ENCODE measurements around the gene MANSC4.
"Not testable (repeated sequence)": the region's sequence is repeated elsewhere in the genome, so short reads cannot be mapped to it uniquely, and the experiment has no call there.

The MANSC4 gene

GRCh38 chr12:27743601-27744000 lies 36.4 kb downstream of the MANSC4 start:
- H3K27ac ChIP-seq (ENCODE audit: low read length), result no peak overlapping the region
- no peaks in the 10 kb centered on the region for H3K4me1 ChIP-seq (ENCODE audit: control insufficient read depth, low read depth, low read length)
- H3K9me3 ChIP-seq (ENCODE audit: control insufficient read depth, low read depth, low read length), result no peaks in the 10 kb centered on the region
- no peak overlapping the region for H3K4me3 ChIP-seq (ENCODE audit: low read length)
- H3K27me3 ChIP-seq (ENCODE audit: control insufficient read depth, insufficient read depth, low read length), result no peaks in the 10 kb centered on the region
- H3K9ac ChIP-seq (ENCODE audit: low read length), result no peak overlapping the region
- H3K36me3 ChIP-seq (ENCODE audit: control insufficient read depth, low read depth, low read length), result peaks cover 11% of the 10 kb centered on the region

DNA sequence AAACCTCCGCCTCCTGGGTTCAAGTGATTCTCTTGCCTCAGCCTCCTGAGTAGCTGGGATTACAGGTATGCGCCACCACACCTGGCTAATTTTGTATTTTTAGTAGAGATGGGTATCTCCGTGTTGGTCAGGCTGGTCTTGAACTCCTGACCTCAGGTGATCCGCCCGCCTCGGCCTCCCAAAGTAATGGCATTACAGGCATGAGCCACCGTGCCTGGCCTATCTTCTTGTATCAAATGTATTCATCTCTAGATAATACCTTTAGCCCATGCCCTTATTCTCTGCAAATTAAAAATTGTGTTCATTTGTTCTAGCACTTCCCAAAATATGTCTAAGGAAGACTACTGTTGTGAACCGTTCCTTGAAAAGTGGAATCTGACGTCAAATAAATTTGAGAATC lies 45.7 kb downstream of the MANSC4 start:
- not testable (repeated sequence) for H3K9me3 ChIP-seq (ENCODE audit: control insufficient read depth, low read depth, low read length); H3K4me1 ChIP-seq (ENCODE audit: control insufficient read depth, low read depth, low read length); H3K27ac ChIP-seq (ENCODE audit: low read length); H3K4me3 ChIP-seq (ENCODE audit: low read length); H3K27me3 ChIP-seq (ENCODE audit: control insufficient read depth, insufficient read depth, low read length); H3K9ac ChIP-seq (ENCODE audit: low read length)
- H3K36me3 ChIP-seq (ENCODE audit: control insufficient read depth, low read depth, low read length), result peaks cover 31% of the 10 kb centered on the region

- no peaks in the 10 kb centered on the region for H3K4me1 ChIP-seq (ENCODE audit: control insufficient read depth, low read depth, low read length)
- no peaks in the 10 kb centered on the region for H3K9me3 ChIP-seq (ENCODE audit: control insufficient read depth, low read depth, low read length)
- H3K27ac ChIP-seq (ENCODE audit: low read length), result no peak overlapping the region
- peaks cover 28% of the 10 kb centered on the region for H3K36me3 ChIP-seq (ENCODE audit: control insufficient read depth, low read depth, low read length)
- H3K9ac ChIP-seq (ENCODE audit: low read length), result no peak overlapping the region
- no peak overlapping the region for H3K4me3 ChIP-seq (ENCODE audit: low read length)
- no peaks in the 10 kb centered on the region for H3K27me3 ChIP-seq (ENCODE audit: control insufficient read depth, insufficient read depth, low read length)
These were observed 46.2 kb downstream of the MANSC4 start for GRCh38 chr12:27733791-27734190.

GRCh38 chr12:27733052-27733656 lies 46.9 kb downstream of the MANSC4 start:
- Histone ChIP-seq H3K4me1 (ENCODE audit: control insufficient read depth, low read depth, low read length) (no peaks in the 10 kb centered on the region), H3K4me3 (ENCODE audit: low read length) (no peak overlapping the region), H3K36me3 (ENCODE audit: control insufficient read depth, low read depth, low read length) (peaks cover 31% of the 10 kb centered on the region), H3K9me3 (ENCODE audit: control insufficient read depth, low read depth, low read length) (no peaks in the 10 kb centered on the region), H3K27me3 (ENCODE audit: control insufficient read depth, insufficient read depth, low read length) (no peaks in the 10 kb centered on the region), H3K9ac (ENCODE audit: low read length) (no peak overlapping the region), H3K27ac (ENCODE audit: low read length) (no peak overlapping the region)

- Histone ChIP-seq H3K36me3 (ENCODE audit: control insufficient read depth, low read depth, low read length) (peaks cover 27% of the 10 kb centered on the region), H3K27me3 (ENCODE audit: control insufficient read depth, insufficient read depth, low read length) (no peaks in the 10 kb centered on the region), H3K9ac (ENCODE audit: low read length) (no peak overlapping the region), H3K4me1 (ENCODE audit: control insufficient read depth, low read depth, low read length) (no peaks in the 10 kb centered on the region), H3K27ac (ENCODE audit: low read length) (no peak overlapping the region), H3K4me3 (ENCODE audit: low read length) (no peak overlapping the region), H3K9me3 (ENCODE audit: control insufficient read depth, low read depth, low read length) (no peaks in the 10 kb centered on the region)
These were observed 47.8 kb downstream of the MANSC4 start for GRCh38 chr12:27732281-27732680.

DNA sequence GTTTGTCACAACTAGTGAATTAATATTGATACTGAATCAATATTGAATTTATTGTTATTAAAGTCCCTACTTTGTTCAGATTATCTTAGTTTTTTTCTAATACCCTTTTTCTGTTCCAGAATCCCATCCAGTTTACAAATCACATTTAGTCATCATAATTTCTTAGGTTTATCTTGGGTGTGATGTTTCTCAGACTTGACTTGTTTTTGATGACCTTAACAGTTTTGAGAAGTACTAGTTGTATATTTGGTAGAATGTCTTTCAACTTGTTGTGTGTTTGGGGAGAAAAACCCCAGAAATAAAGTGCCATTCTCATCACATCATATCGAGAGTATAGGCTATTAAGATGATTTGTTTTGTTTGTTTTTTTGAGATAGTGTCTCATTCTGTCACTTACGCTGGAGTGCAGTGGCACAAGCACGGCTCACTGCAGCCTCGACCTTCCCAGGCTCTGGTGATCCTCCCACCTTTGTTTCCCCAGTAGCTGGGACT lies 49.9 kb downstream of the MANSC4 start:
- Histone ChIP-seq H3K9ac (ENCODE audit: low read length) (no peak overlapping the region), H3K36me3 (ENCODE audit: control insufficient read depth, low read depth, low read length) (peaks cover 34% of the 10 kb centered on the region)

GRCh38 chr12:27723212-27723611 lies 56.8 kb downstream of the MANSC4 start:
- no peaks in the 10 kb centered on the region for H3K27me3 ChIP-seq (ENCODE audit: control insufficient read depth, insufficient read depth, low read length)
- no peak overlapping the region for H3K9ac ChIP-seq (ENCODE audit: low read length)
- H3K4me1 ChIP-seq (ENCODE audit: control insufficient read depth, low read depth, low read length), result no peaks in the 10 kb centered on the region
- no peak overlapping the region for H3K4me3 ChIP-seq (ENCODE audit: low read length)
- peaks cover 44% of the 10 kb centered on the region for H3K36me3 ChIP-seq (ENCODE audit: control insufficient read depth, low read depth, low read length)
- H3K27ac ChIP-seq (ENCODE audit: low read length), result no peak overlapping the region
- no peaks in the 10 kb centered on the region for H3K9me3 ChIP-seq (ENCODE audit: control insufficient read depth, low read depth, low read length)

More for the DNA sequence above, 49.9 kb downstream of the MANSC4 start:
- Histone ChIP-seq H3K4me3 (ENCODE audit: low read length) (no peak overlapping the region), H3K9me3 (ENCODE audit: control insufficient read depth, low read depth, low read length) (no peaks in the 10 kb centered on the region), H3K27ac (ENCODE audit: low read length) (no peak overlapping the region), H3K4me1 (ENCODE audit: control insufficient read depth, low read depth, low read length) (no peaks in the 10 kb centered on the region), H3K27me3 (ENCODE audit: control insufficient read depth, insufficient read depth, low read length) (no peaks in the 10 kb centered on the region)

Measured in iPS-18a (cell line).